Body of pancreas (tissue), 4 donors: ENCODE results near the gene MVB12A. TPM values are rescaled to one million over a fixed set of nuclear protein-coding genes. Genes with fewer than 3 reads are reported as not detected.

Experiments used
- ATAC-seq: fragments of 150-250 bp; one replicate; pipeline ENCODE4 v1.9.1; 2016
- DNase-seq, 4 donors: peaks; one replicate each; pipeline ENCODE4 v3.0.0-alpha.2; 2019
- H3K27ac ChIP-seq, 4 donors: fragments of 200-600 bp; sonication (generic); 1 replicate in 3 of 4; 2 replicates in 1 of 4; pipeline versions ENCODE4 v1.5.1 to v1.6.1; 2016 to 2019; ENCODE audit warnings: mild to moderate bottlenecking in 1 of 4, mixed read lengths in 1 of 4, moderate library complexity in 1 of 4
- H3K27me3 ChIP-seq, 2 donors: fragments of 200-600 bp; sonication (generic); one replicate each; pipeline ENCODE4 v1.6.0; 2016; ENCODE audit warnings: mild to moderate bottlenecking in 1 of 2
- H3K36me3 ChIP-seq, 2 donors: fragments of 200-600 bp; sonication (generic); replicated peaks in 1 of 2; 2 replicates each; pipeline ENCODE4 v1.5.1; 2016; ENCODE audit warnings: low read depth in 2 of 2; ENCODE audit not compliant: insufficient read depth in 1 of 2
- H3K4me1 ChIP-seq: fragments of 200-600 bp; sonication (generic); one replicate; pipeline ENCODE4 v1.6.0; 2016
- H3K4me3 ChIP-seq, 2 donors: fragments of 200-600 bp; sonication (generic); 1 replicate in 1 of 2; 2 replicates in 1 of 2; pipeline ENCODE4 v1.5.1; 2016 to 2019
- H3K9me3 ChIP-seq, 3 donors: fragments of 200-600 bp; sonication (generic); 1 replicate in 2 of 3; 2 replicates in 1 of 3; pipeline ENCODE4 v1.5.1; 2016
- POLR2A ChIP-seq, 3 donors: fragments of 450-650 bp; IDR thresholded peaks; one replicate each; pipeline ENCODE4 v1.6.1; 2016; ENCODE audit warnings: antibody characterized with exemption in 3 of 3, mild to moderate bottlenecking in 2 of 3
- WGBS, 2 donors: methylation state at CpG; one replicate each; pipeline ENCODE4 v1.1.5; 2017; 5-methylcytosine and 5-hydroxymethylcytosine counted together
- intact Hi-C: fragments of 100-400 bp; cut with DNase I; formaldehyde crosslinking; loops from one replicate; pipeline ENCODE4 v1.15.1; 2023
- total RNA-seq, 2 donors: library from RNA; depleted of rRNA; stranded (reverse); fragments of >200 nt; gene quantifications; one replicate each; pipeline ENCODE4 v1.1.0, GENCODE V29; 2016
- TF ChIP-seq, protein P1 (sequence below), 7 experiments: fragments of 450-650 bp in 4 of 7; fragments of 200-600 bp in 3 of 7; sonication (generic) in 3 of 7; IDR thresholded peaks; one replicate each; pipeline ENCODE4 v1.5.1; 2016 to 2019; ENCODE audit warnings: antibody characterized with exemption in 7 of 7

Gene MVB12A
- total RNA-seq, 2 donors from 2014 or later, result 33.3 to 34.8 TPM

GRCh38 chr19:17458970-17459369, 39.1 kb downstream of the MVB12A start:
- ATAC-seq (no peak), DNase-seq (no peak)
- Histone ChIP-seq H3K36me3 (no peaks in the 10 kb centered on the region), H3K27ac (no peak overlapping the region), H3K9me3 (no peaks in the 10 kb centered on the region), H3K4me1 (peaks cover 4% of the 10 kb centered on the region), H3K4me3 (no peak overlapping the region), H3K27me3 (peaks cover 0 to 20% of the 10 kb centered on the region in 2 donors)
- intact Hi-C loops, result no loop called here
- TF ChIP-seq POLR2A (IDR thresholded peaks at IDR 0.05), result no peak
- TF ChIP-seq, protein P1, sequence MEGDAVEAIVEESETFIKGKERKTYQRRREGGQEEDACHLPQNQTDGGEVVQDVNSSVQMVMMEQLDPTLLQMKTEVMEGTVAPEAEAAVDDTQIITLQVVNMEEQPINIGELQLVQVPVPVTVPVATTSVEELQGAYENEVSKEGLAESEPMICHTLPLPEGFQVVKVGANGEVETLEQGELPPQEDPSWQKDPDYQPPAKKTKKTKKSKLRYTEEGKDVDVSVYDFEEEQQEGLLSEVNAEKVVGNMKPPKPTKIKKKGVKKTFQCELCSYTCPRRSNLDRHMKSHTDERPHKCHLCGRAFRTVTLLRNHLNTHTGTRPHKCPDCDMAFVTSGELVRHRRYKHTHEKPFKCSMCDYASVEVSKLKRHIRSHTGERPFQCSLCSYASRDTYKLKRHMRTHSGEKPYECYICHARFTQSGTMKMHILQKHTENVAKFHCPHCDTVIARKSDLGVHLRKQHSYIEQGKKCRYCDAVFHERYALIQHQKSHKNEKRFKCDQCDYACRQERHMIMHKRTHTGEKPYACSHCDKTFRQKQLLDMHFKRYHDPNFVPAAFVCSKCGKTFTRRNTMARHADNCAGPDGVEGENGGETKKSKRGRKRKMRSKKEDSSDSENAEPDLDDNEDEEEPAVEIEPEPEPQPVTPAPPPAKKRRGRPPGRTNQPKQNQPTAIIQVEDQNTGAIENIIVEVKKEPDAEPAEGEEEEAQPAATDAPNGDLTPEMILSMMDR (IDR thresholded peaks at IDR 0.05), result no peak
- WGBS, 2 donors, result 50 to 52% methylated on average over 3 of the region's 3 CpGs

GRCh38 chr19:17460372-17461230, 40.8 kb downstream of the MVB12A start, which contains the start of gene NXNL1:
Gene NXNL1 (minus strand): TSS chr19:17460926. CDS start chr19:17460869, 57 bp downstream.
- WGBS, 2 donors, result 56 to 61% methylated on average over 16 to 26 of the region's 26 CpGs
- H3K4me3 ChIP-seq, result no peak within 1 kb of the TSS
- TF ChIP-seq, protein P1 (IDR thresholded peaks at IDR 0.05), result no peak
- no peak for TF ChIP-seq POLR2A (IDR thresholded peaks at IDR 0.05)
- no peak for DNase-seq
- H3K9me3 ChIP-seq, result no peaks in the 10 kb centered on the region
- H3K4me1 ChIP-seq, result peaks cover 3% of the 10 kb centered on the region
- peaks cover 0 to 16% of the 10 kb centered on the region in 2 donors for H3K27me3 ChIP-seq
- no peak for ATAC-seq
- intact Hi-C loops, result no loop called here
- no peak within 1 kb of the TSS for H3K27ac ChIP-seq
- no peaks in the 10 kb centered on the region for H3K36me3 ChIP-seq

GRCh38 chr19:17466487-17466850, 46.6 kb downstream of the MVB12A start:
- intact Hi-C loops, result no loop called here
- Histone ChIP-seq H3K9me3 (no peaks in the 10 kb centered on the region), H3K36me3 (no peaks in the 10 kb centered on the region), H3K27me3 (no peaks in the 10 kb centered on the region), H3K4me1 (peaks cover 27% of the 10 kb centered on the region), H3K27ac (no peak overlapping the region), H3K4me3 (no peak overlapping the region)
- DNase-seq (no peak), ATAC-seq (no peak)
- 20 to 26% methylated on average over 6 of the region's 6 CpGs for WGBS, 2 donors
- no peak for TF ChIP-seq POLR2A (IDR thresholded peaks at IDR 0.05)
- TF ChIP-seq, protein P1 (IDR thresholded peaks at IDR 0.05), result peak in 1 of 7 experiments; percentile 2

DNA sequence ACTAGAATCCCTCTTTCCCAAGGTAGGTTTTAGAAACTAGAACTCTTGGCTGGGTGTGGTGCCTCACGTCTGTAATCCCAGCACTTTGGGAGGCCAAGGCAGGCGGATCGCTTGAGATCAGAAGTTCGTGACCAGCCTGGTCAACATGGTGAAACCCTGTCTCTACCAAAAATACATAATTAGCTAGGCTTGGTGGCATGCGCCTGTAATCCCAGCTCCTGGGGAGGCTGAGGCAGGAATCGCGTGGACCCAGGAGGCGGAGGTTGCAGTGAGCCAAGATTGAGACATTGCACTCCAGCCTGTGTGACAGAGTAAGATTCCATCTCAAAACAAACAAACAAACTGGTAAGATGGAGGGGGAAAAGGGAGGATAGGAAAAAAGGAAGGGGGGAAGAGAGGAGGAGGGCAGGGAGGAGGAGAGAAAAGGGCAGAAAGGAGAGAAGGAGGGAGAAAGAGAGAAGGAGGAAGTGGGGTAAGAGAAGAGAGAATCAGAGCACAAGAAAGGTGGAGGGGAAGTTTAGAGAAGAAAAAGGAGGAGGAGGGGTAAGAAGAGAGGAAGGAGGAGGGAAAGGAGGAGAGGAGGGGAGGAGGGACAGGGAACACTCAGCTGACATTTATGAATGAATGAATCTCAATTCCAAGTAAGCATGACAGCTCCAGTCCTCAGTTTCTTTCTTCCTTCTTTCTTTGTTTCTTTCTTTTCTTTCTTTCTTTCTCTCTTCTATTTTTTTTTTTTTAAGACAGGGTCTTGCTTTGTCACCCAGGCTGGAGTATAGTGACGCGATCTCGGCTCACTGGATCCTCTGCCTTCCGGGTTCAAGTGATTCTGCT, 47.8 kb downstream of the MVB12A start:
- DNase-seq (no peak), ATAC-seq (no peak)
- Histone ChIP-seq H3K27ac (peak overlapping the region in 2 of 4 donors; percentile 69 to 87), H3K27me3 (no peaks in the 10 kb centered on the region), H3K4me1 (peaks cover 33% of the 10 kb centered on the region), H3K36me3 (no peaks in the 10 kb centered on the region), H3K4me3 (no peak overlapping the region), H3K9me3 (no peaks in the 10 kb centered on the region)
- TF ChIP-seq, protein P1 (IDR thresholded peaks at IDR 0.05), result peak in 1 of 7 experiments; percentile 0
- TF ChIP-seq POLR2A (IDR thresholded peaks at IDR 0.05), result no peak
- WGBS, 2 donors, result 68 to 80% methylated on average over 12 of the region's 12 CpGs
- intact Hi-C loops, result no loop called here
